Measurements from ENCODE around the gene OSBPL5.

OSBPL5 gene

GRCh38 chr11:3111919-3112690, 53.0 kb downstream of the OSBPL5 start:
- intact Hi-C loops (cut with DNase I; ENCODE audit: low total_unique reads) = no loop called here
- Histone ChIP-seq H3K9me3 (no peaks in the 10 kb centered on the region), H3K27ac (no peak overlapping the region), H3K27me3 (no peaks in the 10 kb centered on the region), H3K36me3 (peaks cover 15 to 51% (median 37%) of the 10 kb centered on the region in 3 donors), H3K4me3 (no peak overlapping the region), H3K4me1 (peaks cover 0 to 19% (median 2%) of the 10 kb centered on the region in 4 donors)
- DNase-seq = peak in 1 of 2 donors; percentile 11
- no peak for TF ChIP-seq CTCF (IDR thresholded peaks at IDR 0.05)

- H3K4me3 ChIP-seq = no peak overlapping the region
- intact Hi-C loops (cut with DNase I; ENCODE audit: low total_unique reads) = no loop called here
- TF ChIP-seq CTCF (IDR thresholded peaks at IDR 0.05) = no peak
- H3K27me3 ChIP-seq = no peaks in the 10 kb centered on the region
- H3K36me3 ChIP-seq = peaks cover 21 to 51% (median 43%) of the 10 kb centered on the region in 3 donors
- no peak overlapping the region for H3K27ac ChIP-seq
- H3K4me1 ChIP-seq = peaks cover 0 to 19% (median 2%) of the 10 kb centered on the region in 4 donors
- peak in 1 of 2 donors; percentile 9 for DNase-seq
- no peaks in the 10 kb centered on the region for H3K9me3 ChIP-seq
Measured at GRCh38 chr11:3111466-3111865, 53.6 kb downstream of the OSBPL5 start.

GRCh38 chr11:3109921-3110706, 55.0 kb downstream of the OSBPL5 start:
- intact Hi-C loops (cut with DNase I; ENCODE audit: low total_unique reads) = loop anchor here (10.0 kb wide), 1 partner anchor 105 kb away; the partner anchor contains the start of gene MRGPRG
- H3K27me3 ChIP-seq = no peaks in the 10 kb centered on the region
- no peak overlapping the region for H3K4me3 ChIP-seq
- peaks cover 32 to 58% (median 57%) of the 10 kb centered on the region in 3 donors for H3K36me3 ChIP-seq
- no peaks in the 10 kb centered on the region for H3K9me3 ChIP-seq
- no peak overlapping the region for H3K27ac ChIP-seq
- TF ChIP-seq CTCF (IDR thresholded peaks at IDR 0.05) = peak; percentile 58 to 62
- DNase-seq = peak; percentile 22 to 71
- H3K4me1 ChIP-seq = peaks cover 0 to 10% (median 0%) of the 10 kb centered on the region in 4 donors

GRCh38 chr11:3109434-3109833, 55.7 kb downstream of the OSBPL5 start:
- peak; percentile 9 to 50 for DNase-seq
- no peak for TF ChIP-seq CTCF (IDR thresholded peaks at IDR 0.05)
- Histone ChIP-seq H3K27ac (no peak overlapping the region), H3K4me3 (no peak overlapping the region), H3K27me3 (no peaks in the 10 kb centered on the region), H3K4me1 (peaks cover 0 to 4% (median 0%) of the 10 kb centered on the region in 4 donors), H3K36me3 (peaks cover 32 to 64% (median 64%) of the 10 kb centered on the region in 3 donors), H3K9me3 (no peaks in the 10 kb centered on the region)
- intact Hi-C loops (cut with DNase I; ENCODE audit: low total_unique reads) = loop anchor here (10.0 kb wide), 1 partner anchor 105 kb away; the partner anchor contains the start of gene MRGPRG

- TF ChIP-seq CTCF (IDR thresholded peaks at IDR 0.05) = no peak
- H3K27ac ChIP-seq = no peak overlapping the region
- peaks cover 0 to 4% (median 0%) of the 10 kb centered on the region in 4 donors for H3K4me1 ChIP-seq
- no peaks in the 10 kb centered on the region for H3K27me3 ChIP-seq
- H3K36me3 ChIP-seq = peaks cover 32 to 75% (median 72%) of the 10 kb centered on the region in 3 donors
- H3K9me3 ChIP-seq = no peaks in the 10 kb centered on the region
- no peak overlapping the region for H3K4me3 ChIP-seq
- peak; percentile 20 to 58 for DNase-seq
- intact Hi-C loops (cut with DNase I; ENCODE audit: low total_unique reads) = loop anchor here (10.0 kb wide), 1 partner anchor 107 kb away; the partner anchor contains the start of gene MRGPRG
Measured at GRCh38 chr11:3108183-3108721, 56.9 kb downstream of the OSBPL5 start.

Measured in tibial artery (tissue), 4 donors.